SK-N-SH (cell line): Measurements from ENCODE around the gene RBP5. TPM values are rescaled to one million over a fixed set of nuclear protein-coding genes. Genes with fewer than 3 reads are reported as not detected.

Experiments used
- CTCF ChIA-PET: fragments of 300-600, 350-600 bp; formaldehyde crosslinking; extraction: SDS; loops from one replicate; lab custom pipeline; 2021; lab: Yijun Ruan, JAX
- POLR2A ChIA-PET: fragments of 350-600 bp; sonication (Branson Sonifier 250); formaldehyde crosslinking; extraction: SDS; loops from one replicate; lab custom pipeline; 2020; ENCODE audit warnings: antibody characterized with exemption, inconsistent platforms; lab: Yijun Ruan, JAX
- DNase-seq: peaks from one replicate; pipeline ENCODE4 v3.0.0; 2012
- H2AFZ ChIP-seq: fragments of 200-600 bp; sonication (generic); 2 replicates; pipeline ENCODE4 v1.8.1; 2016; ENCODE audit warnings: antibody characterized with exemption, mild to moderate bottlenecking, low read depth
- H3F3A ChIP-seq: fragments of 200-600 bp; sonication (generic); replicated peaks from 2 replicates; pipeline ENCODE3; 2016; ENCODE audit warnings: antibody characterized with exemption, mild to moderate bottlenecking; ENCODE audit not compliant: insufficient read depth
- H3K27ac ChIP-seq, 2 experiments: fragments of 200-500 bp in 1 of 2; fragments of 200-600 bp in 1 of 2; sonication (Bioruptor generic) in 1 of 2; sonication (generic), shearing (Covaris generic) in 1 of 2; 2 replicates each; pipeline versions ENCODE4 v1.5.1 to v1.6.1; 2014 to 2016; ENCODE audit warnings: low read depth in 2 of 2, inconsistent platforms in 1 of 2, low read length in 1 of 2, mild to moderate bottlenecking in 1 of 2, mixed read lengths in 1 of 2
- H3K27me3 ChIP-seq: fragments of 200-600 bp; sonication (generic), shearing (Covaris generic); 2 replicates; pipeline ENCODE4 v1.6.1; 2016; ENCODE audit warnings: mixed run types; ENCODE audit not compliant: insufficient read depth
- H3K36me3 ChIP-seq, 2 experiments: fragments of 200-500 bp in 1 of 2; fragments of 200-600 bp in 1 of 2; sonication (Bioruptor generic) in 1 of 2; sonication (generic) in 1 of 2; replicated peaks in 1 of 2; 2 replicates each; pipeline versions ENCODE3 to v1.5.1; 2014 to 2016; ENCODE audit warnings: low read length in 1 of 2, mild to moderate bottlenecking in 1 of 2; ENCODE audit not compliant: insufficient read depth in 2 of 2, control insufficient read depth in 1 of 2
- H3K4me1 ChIP-seq, 2 experiments: fragments of 200-500 bp in 1 of 2; fragments of 200-600 bp in 1 of 2; sonication (Bioruptor generic) in 1 of 2; sonication (generic), shearing (Covaris generic) in 1 of 2; 2 replicates each; pipeline versions ENCODE4 v1.5.1 to v1.6.1; 2014 to 2016; ENCODE audit warnings: low read depth in 1 of 2, low read length in 1 of 2, mixed run types in 1 of 2; ENCODE audit not compliant: insufficient read depth in 2 of 2, control insufficient read depth in 1 of 2
- H3K4me2 ChIP-seq: fragments of 200-600 bp; sonication (generic), shearing (Covaris generic); 2 replicates; pipeline ENCODE4 v1.6.1; 2017; ENCODE audit warnings: mixed run types
- H3K4me3 ChIP-seq, 2 experiments: fragments of 200-500 bp in 1 of 2; fragments of 200-600 bp in 1 of 2; sonication (Bioruptor generic) in 1 of 2; sonication (generic), shearing (Covaris generic) in 1 of 2; 2 replicates each; pipeline versions ENCODE4 v1.5.1 to v1.8.1; 2014 to 2016; ENCODE audit warnings: low read depth in 2 of 2, inconsistent platforms in 1 of 2, low read length in 1 of 2, mild to moderate bottlenecking in 1 of 2, mixed read lengths in 1 of 2, moderate library complexity in 1 of 2
- H3K79me2 ChIP-seq: fragments of 200-600 bp; sonication (generic); 2 replicates; pipeline ENCODE4 v1.8.1; 2017; ENCODE audit warnings: mild to moderate bottlenecking; ENCODE audit not compliant: insufficient read depth
- H3K9ac ChIP-seq: fragments of 200-600 bp; sonication (generic); 2 replicates; pipeline ENCODE4 v1.6.1; 2017; ENCODE audit warnings: mixed run types
- H3K9me2 ChIP-seq: fragments of 200-600 bp; sonication (generic); 2 replicates; pipeline ENCODE4 v1.6.1; 2017; ENCODE audit warnings: mixed run types
- H3K9me3 ChIP-seq: fragments of 200-600 bp; sonication (generic); 2 replicates; pipeline ENCODE4 v1.6.1; 2017; ENCODE audit warnings: mixed run types, mild to moderate bottlenecking, moderate library complexity
- H4K20me1 ChIP-seq: fragments of 200-600 bp; sonication (generic); 2 replicates; pipeline ENCODE4 v1.6.1; 2017; ENCODE audit warnings: mild to moderate bottlenecking, mixed run types; ENCODE audit not compliant: insufficient read depth
- CHD2 ChIP-seq: fragments of 150-350 bp; IDR thresholded peaks from 2 replicates; pipeline ENCODE4 v1.6.1; 2018; ENCODE audit warnings: low read length; ENCODE audit not compliant: partially characterized antibody
- FOSL2 ChIP-seq: IDR thresholded peaks from 2 replicates; pipeline ENCODE4 v1.4.0; 2012; ENCODE audit warnings: low read depth, mild to moderate bottlenecking, moderate library complexity, borderline replicate concordance
- FOXJ3 ChIP-seq: sonication (generic); formaldehyde crosslinking; IDR thresholded peaks from 2 replicates; pipeline ENCODE4 v1.5.1; 2020; ENCODE audit warnings: mild to moderate bottlenecking, missing genetic modification reagents
- RAD21 ChIP-seq: IDR thresholded peaks from 2 replicates; pipeline ENCODE4 v1.6.1; 2012; ENCODE audit warnings: mild to moderate bottlenecking, low read length
- WGBS: methylation state at CpG from one replicate; pipeline ENCODE4 v1.1.6; 2017; ENCODE audit warnings: low lambda C conversion rate; 5-methylcytosine and 5-hydroxymethylcytosine counted together
- polyA plus RNA-seq, 3 experiments: library from polyadenylated mRNA; depleted of rRNA; stranded (reverse); fragments of >200 nt; gene quantifications; 2 replicates each; pipeline ENCODE4 v1.2.3, GENCODE V29; 2012
- TF ChIP-seq, protein P1 (sequence below): IDR thresholded peaks from 2 replicates; pipeline ENCODE4 v1.4.0; 2012; ENCODE audit warnings: low read depth, borderline replicate concordance

The RBP5 gene
- polyA plus RNA-seq, 1 of the 3 experiments (the other 2 are of a cell fraction): 0.12 TPM

DNA sequence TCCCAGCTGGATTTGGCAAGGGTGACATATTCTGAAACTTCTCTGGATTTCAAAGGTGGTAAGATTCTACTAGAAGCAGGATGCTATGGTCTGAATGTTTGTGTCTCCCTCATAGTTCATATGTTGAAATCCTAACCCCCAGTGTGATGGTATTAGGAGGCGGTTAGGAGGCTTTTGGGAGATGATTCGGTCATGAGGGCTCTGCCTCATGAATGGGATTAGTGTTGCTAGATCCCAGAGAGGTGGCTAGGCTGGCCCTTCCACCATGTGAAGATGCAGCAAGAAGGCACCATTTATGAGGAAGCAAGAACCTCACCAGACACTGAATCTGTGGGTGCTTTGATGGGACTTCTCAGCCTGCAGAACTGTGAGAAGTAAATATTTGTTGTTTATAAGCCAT is 49.8 kb upstream of the RBP5 start:
- Histone ChIP-seq H3K4me3 (no peak overlapping the region), H3F3A (no peaks in the 10 kb centered on the region), H4K20me1 (no peaks in the 10 kb centered on the region), H3K79me2 (no peaks in the 10 kb centered on the region), H3K27me3 (no peaks in the 10 kb centered on the region; the same call in 1 of the 2 replicates)
- DNase-seq: no peak
- WGBS: 3% methylated on average over 2 of the region's 2 CpGs
- CTCF ChIA-PET: interaction anchor here (1.2 to 3.5 kb wide), 2 partner anchors 16 to 33 kb away, joined by 3 to 12 read pairs; no protein-coding TSS in a partner anchor
- TF ChIP-seq FOSL2: no peak
- TF ChIP-seq, protein P1, sequence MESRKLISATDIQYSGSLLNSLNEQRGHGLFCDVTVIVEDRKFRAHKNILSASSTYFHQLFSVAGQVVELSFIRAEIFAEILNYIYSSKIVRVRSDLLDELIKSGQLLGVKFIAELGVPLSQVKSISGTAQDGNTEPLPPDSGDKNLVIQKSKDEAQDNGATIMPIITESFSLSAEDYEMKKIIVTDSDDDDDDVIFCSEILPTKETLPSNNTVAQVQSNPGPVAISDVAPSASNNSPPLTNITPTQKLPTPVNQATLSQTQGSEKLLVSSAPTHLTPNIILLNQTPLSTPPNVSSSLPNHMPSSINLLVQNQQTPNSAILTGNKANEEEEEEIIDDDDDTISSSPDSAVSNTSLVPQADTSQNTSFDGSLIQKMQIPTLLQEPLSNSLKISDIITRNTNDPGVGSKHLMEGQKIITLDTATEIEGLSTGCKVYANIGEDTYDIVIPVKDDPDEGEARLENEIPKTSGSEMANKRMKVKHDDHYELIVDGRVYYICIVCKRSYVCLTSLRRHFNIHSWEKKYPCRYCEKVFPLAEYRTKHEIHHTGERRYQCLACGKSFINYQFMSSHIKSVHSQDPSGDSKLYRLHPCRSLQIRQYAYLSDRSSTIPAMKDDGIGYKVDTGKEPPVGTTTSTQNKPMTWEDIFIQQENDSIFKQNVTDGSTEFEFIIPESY: no peak
- TF ChIP-seq, all 33 proteins: peak for 0
- no peaks in the 10 kb centered on the region for H3K36me3 ChIP-seq
- H3K9me2 ChIP-seq: no peaks in the 10 kb centered on the region
- peaks cover 1% of the 10 kb centered on the region; the same call in 1 of the 2 replicates for H3K9me3 ChIP-seq
- H3K9ac ChIP-seq: no peak overlapping the region
- POLR2A ChIA-PET: no interaction called here
- H2AFZ ChIP-seq: no peak overlapping the region
- no peak overlapping the region for H3K27ac ChIP-seq
- no peaks in the 10 kb centered on the region for H3K4me1 ChIP-seq
- no peak overlapping the region for H3K4me2 ChIP-seq

DNA sequence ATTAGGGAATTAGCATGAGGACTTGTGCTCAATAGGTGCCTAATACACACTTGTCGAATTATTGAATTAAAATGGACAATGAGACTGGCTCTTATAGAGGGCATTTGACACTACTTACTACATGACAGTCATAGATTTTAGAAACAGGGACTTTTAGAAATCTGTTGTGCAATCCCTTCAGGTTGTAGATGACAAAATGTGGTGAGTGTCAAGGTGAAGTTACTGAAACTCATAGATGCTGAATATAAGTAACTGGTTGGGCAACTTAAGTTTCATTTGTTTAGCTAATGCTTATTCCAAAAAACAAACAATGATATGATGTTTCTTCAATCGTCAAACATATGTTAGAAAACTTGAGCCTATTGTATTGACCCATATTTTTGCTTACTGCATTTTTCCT is 47.9 kb upstream of the RBP5 start:
- TF ChIP-seq RAD21 (no peak), CHD2 (no peak)
- Histone ChIP-seq H3K4me2 (no peak overlapping the region), H3K79me2 (no peaks in the 10 kb centered on the region), H3F3A (no peaks in the 10 kb centered on the region), H4K20me1 (no peaks in the 10 kb centered on the region), H3K9ac (no peak overlapping the region), H3K36me3 (no peaks in the 10 kb centered on the region), H3K9me2 (no peaks in the 10 kb centered on the region), H3K4me1 (no peaks in the 10 kb centered on the region), H3K4me3 (no peak overlapping the region), H3K27ac (no peak overlapping the region), H2AFZ (no peak overlapping the region), H3K27me3 (no peaks in the 10 kb centered on the region; the same call in 1 of the 2 replicates), H3K9me3 (peaks cover 14% of the 10 kb centered on the region)
- ChIA-PET POLR2A (no interaction called here), CTCF (interaction anchor here (1.0 to 1.1 kb wide), 2 partner anchors 15 to 32 kb away, joined by 3 to 4 read pairs; no protein-coding TSS in a partner anchor)
- 0% methylated on average over 2 of the region's 2 CpGs for WGBS
- DNase-seq: no peak

DNA sequence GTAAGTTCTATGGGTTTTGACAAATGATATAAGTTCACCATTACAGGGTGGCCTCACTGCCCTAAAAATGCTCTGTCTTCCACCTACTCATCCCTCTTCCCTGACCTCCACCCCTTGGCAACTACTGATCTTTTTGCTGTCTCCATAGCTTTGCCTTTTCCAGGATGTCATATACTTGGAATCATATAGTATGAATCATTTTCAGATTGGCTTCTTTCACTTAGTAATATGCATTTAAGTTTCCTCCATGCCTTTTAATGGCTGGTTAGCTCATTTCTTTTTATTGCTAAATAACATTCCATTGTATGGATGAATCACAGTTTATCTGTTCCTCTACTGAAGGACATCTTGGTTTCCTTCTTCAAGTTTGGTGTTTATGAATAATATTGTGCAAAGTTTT is 46.8 kb upstream of the RBP5 start:
- no peaks in the 10 kb centered on the region for H3F3A ChIP-seq
- CTCF ChIA-PET: interaction anchor here (0.5 to 1.3 kb wide), 2 partner anchors 12 to 935 kb away, joined by 3 read pairs; no protein-coding TSS in a partner anchor
- H2AFZ ChIP-seq: no peak overlapping the region
- H3K79me2 ChIP-seq: no peaks in the 10 kb centered on the region
- H3K4me2 ChIP-seq: no peak overlapping the region
- no peak for DNase-seq
- H3K9me2 ChIP-seq: no peaks in the 10 kb centered on the region
- H3K4me1 ChIP-seq: no peaks in the 10 kb centered on the region
- H3K36me3 ChIP-seq: no peaks in the 10 kb centered on the region
- peaks cover 15% of the 10 kb centered on the region for H3K9me3 ChIP-seq
- TF ChIP-seq CHD2: no peak
- no peak for TF ChIP-seq FOXJ3 (CRISPR knock-in tag)
- TF ChIP-seq, all 33 proteins: peak for 0
- Histone ChIP-seq H4K20me1 (no peaks in the 10 kb centered on the region), H3K27ac (no peak overlapping the region), H3K9ac (no peak overlapping the region), H3K4me3 (no peak overlapping the region), H3K27me3 (no peaks in the 10 kb centered on the region; the same call in 1 of the 2 replicates)
- POLR2A ChIA-PET: no interaction called here
